Vagina (tissue), 2 donors: ENCODE results near the gene OPTC.

Experiments used
- CTCF ChIP-seq, 3 experiments: fragments of 450-650 bp in 2 of 3; fragments of 200-600 bp in 1 of 3; sonication (generic) in 1 of 3; IDR thresholded peaks; one replicate each; pipeline ENCODE4 v1.5.1; 2017 to 2019; ENCODE audit warnings: antibody characterized with exemption in 3 of 3, mild to moderate bottlenecking in 2 of 3, moderate library complexity in 2 of 3
- POLR2A ChIP-seq, 2 donors: fragments of 450-650 bp; IDR thresholded peaks; one replicate each; pipeline ENCODE4 v1.6.1; 2017; ENCODE audit warnings: antibody characterized with exemption in 2 of 2, mild to moderate bottlenecking in 2 of 2, moderate library complexity in 2 of 2
- POLR2AphosphoS5 ChIP-seq, 2 donors: sonication (generic); formaldehyde crosslinking; IDR thresholded peaks; one replicate each; pipeline ENCODE4 v1.9.0; 2017; ENCODE audit warnings: antibody characterized with exemption in 2 of 2, mild to moderate bottlenecking in 2 of 2, low read depth in 1 of 2; ENCODE audit not compliant: insufficient read depth in 1 of 2

DNA sequence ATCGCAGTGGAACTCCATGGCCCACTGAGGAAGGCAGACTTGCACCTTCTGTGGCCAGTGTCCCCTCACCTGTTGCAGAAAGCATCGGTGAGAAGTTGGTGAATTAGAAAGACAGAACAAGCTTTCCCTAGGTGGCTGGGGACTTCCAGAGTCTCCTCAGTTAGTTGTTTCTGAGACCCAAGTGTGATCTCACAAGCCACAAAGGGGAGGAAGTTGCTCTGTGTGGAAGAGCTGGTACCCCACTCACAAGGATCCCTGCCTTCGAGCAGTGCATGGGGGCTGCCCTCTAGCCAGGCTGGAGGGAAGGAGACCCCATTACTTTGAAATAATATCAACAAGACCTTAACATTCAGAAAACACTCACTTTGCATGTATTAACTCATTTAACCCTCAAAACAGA is 16.2 kb upstream of the OPTC start:
- no peak for TF ChIP-seq CTCF (IDR thresholded peaks at IDR 0.05)
- no peak for TF ChIP-seq POLR2AphosphoS5 (IDR thresholded peaks at IDR 0.05; ENCODE audit: insufficient read depth in 1 of 2, low read depth in 1 of 2)
- no peak for TF ChIP-seq POLR2A (IDR thresholded peaks at IDR 0.05)
